Lung (tissue), 12 donors: Measurements from ENCODE around the gene SLC6A6. TPM values are rescaled to one million over a fixed set of nuclear protein-coding genes. Genes with fewer than 3 reads are reported as not detected.

Experiments used
- ATAC-seq: fragments of 200-7000 bp; cut with Tn5 transposase; one replicate; pipeline ENCODE4 v1.9.1; 2020; ENCODE audit warnings: moderate number of reproducible peaks; ENCODE audit not compliant: insufficient read depth, low FRiP score
- DNase-seq, 3 donors: peaks; one replicate each; pipeline ENCODE4 v3.0.0-alpha.2; 2013 to 2017
- H3K27ac ChIP-seq, 2 donors: one replicate each; pipeline ENCODE4 v1.5.1; 2013; ENCODE audit warnings: mild to moderate bottlenecking in 2 of 2, moderate library complexity in 2 of 2, control low read depth in 1 of 2, inconsistent platforms in 1 of 2, low read depth in 1 of 2, low read length in 1 of 2
- H3K27me3 ChIP-seq, 3 donors: one replicate each; pipeline ENCODE4 v1.5.1; 2013; ENCODE audit warnings: low read length in 2 of 3; ENCODE audit not compliant: control insufficient read depth in 3 of 3, insufficient read depth in 3 of 3
- H3K36me3 ChIP-seq, 4 donors: one replicate each; pipeline ENCODE4 v1.5.1; 2013; ENCODE audit warnings: low read length in 4 of 4, mild to moderate bottlenecking in 1 of 4, moderate library complexity in 1 of 4; ENCODE audit not compliant: control insufficient read depth in 4 of 4, insufficient read depth in 4 of 4
- H3K4me1 ChIP-seq, 5 donors: one replicate each; pipeline ENCODE4 v1.5.1; 2013; ENCODE audit warnings: low read length in 5 of 5, mild to moderate bottlenecking in 2 of 5, moderate library complexity in 1 of 5; ENCODE audit not compliant: control insufficient read depth in 5 of 5, insufficient read depth in 5 of 5
- H3K4me3 ChIP-seq: one replicate; pipeline ENCODE4 v1.5.1; 2013; ENCODE audit warnings: mild to moderate bottlenecking, control low read depth, moderate library complexity
- H3K9ac ChIP-seq, 2 donors: one replicate each; pipeline ENCODE4 v1.5.1; 2013; ENCODE audit warnings: low read length in 2 of 2, control low read depth in 1 of 2; ENCODE audit not compliant: insufficient read depth in 1 of 2
- H3K9me3 ChIP-seq, 4 donors: one replicate each; pipeline ENCODE4 v1.5.1; 2013; ENCODE audit warnings: low read length in 3 of 4, mild to moderate bottlenecking in 1 of 4, moderate library complexity in 1 of 4; ENCODE audit not compliant: control insufficient read depth in 4 of 4, insufficient read depth in 3 of 4
- WGBS, 2 donors: extraction: QIAGEN DNeasy Blood & Tissue Kit; methylation state at CpG; one replicate each; pipeline ENCODE4 v1.1.7; 2013; 5-methylcytosine and 5-hydroxymethylcytosine counted together
- polyA plus RNA-seq, 2 donors: library from polyadenylated mRNA; stranded (reverse); fragments of 200-250 nt; gene quantifications; one replicate each; pipeline ENCODE4 v1.2.1, GENCODE V29; 2013
- total RNA-seq, 2 donors: library from RNA; depleted of rRNA in 1 of 2; stranded (reverse); fragments of >200 nt in 1 of 2; gene quantifications; one replicate each; pipeline ENCODE4 v1.2.1, GENCODE V29; 2014 to 2021
- TF ChIP-seq, protein P1 (sequence below): IDR thresholded peaks from 2 replicates; pipeline ENCODE4 v1.5.1; 2012; ENCODE audit warnings: mild to moderate bottlenecking; ENCODE audit errors: control extremely low read depth, extremely low read depth
- donor health status: control.
- donor health status: control.
- donor health status: Bipolar disorder and iron deficiency.
- donor health status: healthy.
- donor health status: DM: yes; HTN: yes; CAD: no.

The SLC6A6 gene
- total and polyA plus RNA-seq, 4 donors, result 16.1 to 96.3 (median 57.4) TPM

DNA sequence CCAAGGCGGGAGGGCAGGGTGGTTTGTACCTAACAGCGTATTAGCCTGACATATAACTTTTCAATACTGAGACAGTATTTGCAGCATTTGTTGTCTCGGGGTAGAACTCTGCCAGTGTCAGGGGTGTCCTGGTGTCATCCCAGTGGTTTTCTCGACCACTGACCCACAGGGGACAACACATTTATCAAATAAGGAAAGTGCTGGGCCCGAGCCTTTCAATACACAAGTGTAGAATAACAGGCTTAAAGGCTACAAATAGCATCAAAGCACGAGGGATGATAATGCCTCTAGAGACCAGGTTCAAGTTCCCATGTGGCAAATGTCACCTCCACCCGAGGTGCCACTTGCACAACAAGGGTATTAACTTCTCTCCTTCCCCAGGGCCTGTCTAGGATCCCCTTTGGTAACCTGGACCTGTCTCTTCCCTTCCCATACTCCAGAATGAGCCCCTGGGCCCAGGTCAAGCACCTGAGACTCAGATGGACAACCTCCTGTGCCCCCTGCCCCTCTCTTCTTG lies 9.5 kb upstream of the SLC6A6 start:
- Histone ChIP-seq H3K9ac (no peak overlapping the region), H3K36me3 (no peaks in the 10 kb centered on the region), H3K4me1 (peaks cover 0 to 10% (median 1%) of the 10 kb centered on the region in 5 donors), H3K9me3 (no peaks in the 10 kb centered on the region), H3K27me3 (no peaks in the 10 kb centered on the region), H3K4me3 (no peak overlapping the region), H3K27ac (no peak overlapping the region)
- no peak for DNase-seq
- 87 to 91% methylated on average over 7 of the region's 7 CpGs for WGBS, 2 donors
- ATAC-seq, result no peak
- TF ChIP-seq, protein P1, sequence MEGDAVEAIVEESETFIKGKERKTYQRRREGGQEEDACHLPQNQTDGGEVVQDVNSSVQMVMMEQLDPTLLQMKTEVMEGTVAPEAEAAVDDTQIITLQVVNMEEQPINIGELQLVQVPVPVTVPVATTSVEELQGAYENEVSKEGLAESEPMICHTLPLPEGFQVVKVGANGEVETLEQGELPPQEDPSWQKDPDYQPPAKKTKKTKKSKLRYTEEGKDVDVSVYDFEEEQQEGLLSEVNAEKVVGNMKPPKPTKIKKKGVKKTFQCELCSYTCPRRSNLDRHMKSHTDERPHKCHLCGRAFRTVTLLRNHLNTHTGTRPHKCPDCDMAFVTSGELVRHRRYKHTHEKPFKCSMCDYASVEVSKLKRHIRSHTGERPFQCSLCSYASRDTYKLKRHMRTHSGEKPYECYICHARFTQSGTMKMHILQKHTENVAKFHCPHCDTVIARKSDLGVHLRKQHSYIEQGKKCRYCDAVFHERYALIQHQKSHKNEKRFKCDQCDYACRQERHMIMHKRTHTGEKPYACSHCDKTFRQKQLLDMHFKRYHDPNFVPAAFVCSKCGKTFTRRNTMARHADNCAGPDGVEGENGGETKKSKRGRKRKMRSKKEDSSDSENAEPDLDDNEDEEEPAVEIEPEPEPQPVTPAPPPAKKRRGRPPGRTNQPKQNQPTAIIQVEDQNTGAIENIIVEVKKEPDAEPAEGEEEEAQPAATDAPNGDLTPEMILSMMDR, result no peak

DNA sequence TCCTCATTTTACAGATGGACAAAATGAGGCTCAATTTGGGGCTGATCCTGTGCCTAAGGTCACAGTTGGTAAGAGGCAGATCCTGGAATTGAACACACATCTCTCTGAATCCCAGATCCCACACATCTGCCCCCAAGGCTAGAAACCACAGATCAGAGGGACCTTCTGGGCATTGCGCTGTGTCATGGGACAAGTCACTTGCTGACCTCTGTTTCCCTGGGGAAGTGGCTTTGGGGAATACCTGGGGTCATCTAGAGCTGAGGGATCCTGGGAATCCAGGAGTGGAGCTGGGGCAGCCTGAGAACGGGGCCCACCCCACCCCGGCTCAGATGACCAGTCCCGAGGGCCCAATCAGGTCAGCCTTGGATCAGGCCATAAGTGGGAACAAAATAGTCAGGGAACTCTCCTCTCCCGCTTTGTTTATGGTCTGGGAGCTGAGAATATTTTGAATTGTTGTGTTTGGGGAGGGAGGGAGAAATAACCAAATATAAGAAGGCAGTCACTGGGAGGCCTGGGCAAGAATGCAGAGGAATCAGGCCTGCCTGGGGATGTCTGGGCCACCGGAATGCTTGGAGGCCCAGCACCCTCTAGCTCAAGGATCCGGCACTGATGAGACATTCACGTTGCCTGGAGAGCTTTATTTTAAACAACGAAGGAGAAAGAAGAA lies 8.8 kb upstream of the SLC6A6 start:
- ATAC-seq (no peak), DNase-seq (no peak)
- WGBS, 2 donors, result 84 to 87% methylated on average over 9 of the region's 9 CpGs
- no peaks in the 10 kb centered on the region for H3K27me3 ChIP-seq
- no peaks in the 10 kb centered on the region for H3K9me3 ChIP-seq
- TF ChIP-seq, protein P1, result no peak
- peaks cover 0 to 10% (median 0%) of the 10 kb centered on the region in 5 donors for H3K4me1 ChIP-seq
- no peak overlapping the region for H3K4me3 ChIP-seq
- no peak overlapping the region for H3K9ac ChIP-seq
- no peak overlapping the region for H3K27ac ChIP-seq
- no peaks in the 10 kb centered on the region for H3K36me3 ChIP-seq

DNA sequence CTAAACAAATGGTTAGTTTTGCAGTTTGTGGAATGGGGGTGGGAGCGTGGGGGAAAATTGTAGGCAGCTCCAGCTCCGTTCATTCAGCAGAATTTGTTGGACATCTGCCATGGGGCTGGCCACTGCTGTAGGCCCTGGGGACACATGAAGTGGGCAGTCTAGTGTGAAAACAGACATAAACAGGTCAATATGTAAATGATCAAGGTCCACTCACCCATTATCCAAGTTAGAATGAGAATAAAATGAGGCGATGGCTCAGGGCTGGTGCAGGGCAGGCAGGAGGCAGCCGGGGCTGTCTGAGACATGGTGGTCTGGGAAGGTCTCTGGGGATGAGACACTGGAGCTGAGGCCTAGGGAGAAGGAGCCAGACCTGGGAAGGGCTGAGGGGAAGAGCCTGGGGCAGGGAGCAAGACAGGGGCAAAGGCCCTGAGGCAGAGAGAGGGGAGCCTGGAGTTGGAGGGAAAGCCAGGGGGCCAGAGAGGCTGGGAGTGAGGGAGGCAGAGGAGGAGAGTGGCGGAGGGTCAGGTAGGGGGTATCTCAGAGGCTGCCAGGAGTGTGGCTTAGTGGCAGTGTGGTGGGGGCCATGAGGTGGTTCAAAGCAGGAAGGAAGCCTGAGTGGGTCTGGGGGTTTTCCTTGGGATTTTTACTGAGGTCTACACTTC lies 6.2 kb upstream of the SLC6A6 start:
- WGBS, 2 donors, result 87 to 91% methylated on average over 5 of the region's 5 CpGs
- ATAC-seq (no peak), DNase-seq (peak in 1 of 3 donors; percentile 35)
- Histone ChIP-seq H3K27ac (no peak overlapping the region), H3K27me3 (no peaks in the 10 kb centered on the region), H3K36me3 (no peaks in the 10 kb centered on the region), H3K9ac (no peak overlapping the region), H3K4me3 (no peak overlapping the region), H3K9me3 (no peaks in the 10 kb centered on the region), H3K4me1 (peaks cover 0 to 5% (median 0%) of the 10 kb centered on the region in 5 donors)
- TF ChIP-seq, protein P1, result no peak
